RWPE2 (cell line): ENCODE data around the gene RFPL4A.
"Not testable (repeated sequence)": the region's sequence is repeated elsewhere in the genome, so short reads cannot be mapped to it uniquely, and the experiment has no call there.

Experiments
- ATAC-seq: fragments of 200-7000 bp; cut with Tn5 transposase; 3 replicates; pipeline ENCODE4 v1.9.1; 2021; ENCODE audit warnings: low read depth
- DNase-seq: peaks from one replicate; pipeline ENCODE4 v3.0.0-alpha.2; 2020; ENCODE audit warnings: low spot score
- H3K27ac ChIP-seq: fragments of 450-650 bp; 2 replicates; pipeline ENCODE4 v1.5.1; 2017; ENCODE audit warnings: mild to moderate bottlenecking; ENCODE audit not compliant: poor library complexity, severe bottlenecking
- H3K27me3 ChIP-seq: fragments of 250-450 bp; sonication (Bioruptor Pico); 2 replicates; pipeline ENCODE4 v1.5.1; 2021; ENCODE audit warnings: mild to moderate bottlenecking, moderate library complexity; ENCODE audit not compliant: insufficient read depth, poor library complexity, severe bottlenecking
- H3K36me3 ChIP-seq: fragments of 250-450 bp; sonication (Bioruptor Pico); 2 replicates; pipeline ENCODE4 v1.5.1; 2020; ENCODE audit warnings: low read depth, mild to moderate bottlenecking, moderate library complexity
- H3K4me1 ChIP-seq: fragments of 250-450 bp; sonication (Bioruptor Pico); 2 replicates; pipeline ENCODE4 v1.5.1; 2021; ENCODE audit warnings: mild to moderate bottlenecking, moderate library complexity; ENCODE audit not compliant: insufficient read depth, poor library complexity, severe bottlenecking
- H3K4me3 ChIP-seq: fragments of 250-450 bp; sonication (Bioruptor Pico); 2 replicates; pipeline ENCODE4 v1.5.1; 2021; ENCODE audit warnings: mild to moderate bottlenecking, moderate library complexity; ENCODE audit not compliant: severe bottlenecking
- H3K9me3 ChIP-seq: fragments of 250-450 bp; sonication (Bioruptor Pico); 2 replicates; pipeline ENCODE4 v1.5.1; 2021; ENCODE audit warnings: mild to moderate bottlenecking, moderate library complexity; ENCODE audit not compliant: severe bottlenecking
- CTCF ChIP-seq: fragments of 450-650 bp; IDR thresholded peaks from one replicate; pipeline ENCODE4 v1.5.1; 2017; ENCODE audit warnings: mild to moderate bottlenecking, moderate library complexity; ENCODE audit not compliant: poor library complexity, severe bottlenecking

Gene RFPL4A

GRCh38 chr19:55758797-55759196 is at the start of gene RFPL4A:
Gene RFPL4A (plus strand): TSS chr19:55759097. CDS start chr19:55761801, 2,704 bp downstream.
- H3K9me3 ChIP-seq, H3K27ac ChIP-seq, DNase-seq, H3K36me3 ChIP-seq, ATAC-seq, H3K27me3 ChIP-seq, H3K4me3 ChIP-seq, H3K4me1 ChIP-seq: not testable (repeated sequence)

DNA sequence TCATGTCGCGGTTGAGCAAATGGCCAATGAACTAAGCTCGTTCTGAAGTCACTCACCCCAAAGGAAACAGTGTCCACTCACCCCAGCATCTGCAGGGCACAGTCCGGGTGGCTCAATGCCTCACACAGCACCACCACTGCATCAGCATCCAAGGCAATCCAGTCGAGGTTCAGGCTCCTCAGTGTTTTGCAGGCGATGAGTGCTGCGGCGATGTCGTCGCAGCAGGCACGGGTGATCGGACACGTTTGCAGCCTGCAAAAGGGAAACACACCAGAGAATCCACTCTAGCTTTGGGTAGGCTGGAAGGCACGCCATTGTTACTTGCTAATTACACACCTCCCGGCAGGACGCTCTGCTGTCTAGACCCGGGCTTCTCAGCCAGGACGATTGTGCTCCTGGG is 47.2 kb upstream of the RFPL4A start:
- H3K4me3 ChIP-seq: no peak overlapping the region
- no peaks in the 10 kb centered on the region for H3K27me3 ChIP-seq
- DNase-seq (no peak), ATAC-seq (no peak)
- no peak overlapping the region for H3K27ac ChIP-seq
- H3K9me3 ChIP-seq: no peaks in the 10 kb centered on the region
- no peaks in the 10 kb centered on the region for H3K36me3 ChIP-seq
- TF ChIP-seq CTCF: no peak
- H3K4me1 ChIP-seq: no peaks in the 10 kb centered on the region

DNA sequence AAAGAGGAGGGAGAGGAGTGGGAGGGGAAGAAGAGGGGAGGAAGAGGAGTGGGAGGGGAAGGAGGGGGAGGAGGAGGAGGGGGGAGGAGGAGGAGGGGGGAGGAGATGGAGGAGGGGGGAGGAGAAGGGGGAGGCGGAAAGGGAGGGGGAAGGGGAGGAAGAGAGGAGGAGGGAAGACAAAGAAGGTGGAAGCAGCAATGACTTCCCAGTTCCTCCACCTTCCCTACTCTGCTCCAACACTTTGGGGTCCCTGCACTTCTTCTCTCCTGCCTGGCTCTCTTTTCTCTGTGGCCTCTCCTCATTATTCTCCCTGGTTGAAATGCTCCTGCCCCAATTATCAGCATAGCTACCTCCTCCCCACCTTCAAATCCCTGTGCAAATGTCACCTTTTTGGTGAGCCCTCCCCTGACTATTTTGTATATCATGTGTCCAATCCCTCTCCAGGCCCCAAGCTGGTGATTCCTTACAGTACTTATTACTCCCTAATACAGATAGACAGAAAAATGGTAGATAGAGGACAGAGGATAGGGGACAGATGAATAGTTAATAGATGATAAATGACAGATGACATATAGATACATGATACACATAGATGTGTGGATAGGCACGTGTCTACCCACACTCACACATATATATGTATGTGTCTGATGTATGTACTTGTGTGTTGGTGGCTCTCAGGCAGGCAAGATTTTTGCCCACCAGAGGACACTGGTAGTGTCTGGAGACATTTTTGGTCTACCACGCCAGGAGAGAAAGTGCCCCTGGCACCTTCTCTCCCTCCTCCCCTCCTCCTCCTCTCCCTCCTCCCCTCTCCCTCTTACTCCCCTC is 45.9 kb upstream of the RFPL4A start:
- no peak overlapping the region for H3K4me3 ChIP-seq
- no peaks in the 10 kb centered on the region for H3K36me3 ChIP-seq
- H3K27ac ChIP-seq: no peak overlapping the region
- H3K4me1 ChIP-seq: no peaks in the 10 kb centered on the region
- H3K9me3 ChIP-seq: no peaks in the 10 kb centered on the region
- DNase-seq (no peak), ATAC-seq (no peak)
- no peak for TF ChIP-seq CTCF
- H3K27me3 ChIP-seq: no peaks in the 10 kb centered on the region

DNA sequence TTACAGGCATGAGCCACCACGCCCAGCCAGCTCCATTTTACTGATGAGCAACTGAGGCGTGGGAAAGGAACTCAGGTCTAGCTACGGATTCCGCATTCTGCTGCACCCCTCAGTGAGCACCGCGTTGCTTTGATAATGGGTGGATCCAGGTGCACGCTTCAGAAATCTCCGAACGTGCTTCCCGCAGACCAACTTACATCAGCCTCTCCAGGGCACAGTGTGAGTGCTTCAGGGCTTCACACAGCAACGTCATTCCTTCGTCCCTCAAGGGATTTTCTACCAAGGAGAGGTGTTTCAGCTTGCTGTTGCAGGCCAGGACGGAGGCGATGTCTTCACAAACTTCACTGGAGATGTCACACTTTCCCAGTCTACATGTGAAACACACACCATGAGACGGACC is 42.4 kb upstream of the RFPL4A start:
- Histone ChIP-seq H3K27me3 (no peaks in the 10 kb centered on the region), H3K9me3 (no peaks in the 10 kb centered on the region), H3K4me3 (no peak overlapping the region), H3K4me1 (no peaks in the 10 kb centered on the region), H3K27ac (no peak overlapping the region), H3K36me3 (no peaks in the 10 kb centered on the region)
- DNase-seq (no peak), ATAC-seq (no peak)
- no peak for TF ChIP-seq CTCF

DNA sequence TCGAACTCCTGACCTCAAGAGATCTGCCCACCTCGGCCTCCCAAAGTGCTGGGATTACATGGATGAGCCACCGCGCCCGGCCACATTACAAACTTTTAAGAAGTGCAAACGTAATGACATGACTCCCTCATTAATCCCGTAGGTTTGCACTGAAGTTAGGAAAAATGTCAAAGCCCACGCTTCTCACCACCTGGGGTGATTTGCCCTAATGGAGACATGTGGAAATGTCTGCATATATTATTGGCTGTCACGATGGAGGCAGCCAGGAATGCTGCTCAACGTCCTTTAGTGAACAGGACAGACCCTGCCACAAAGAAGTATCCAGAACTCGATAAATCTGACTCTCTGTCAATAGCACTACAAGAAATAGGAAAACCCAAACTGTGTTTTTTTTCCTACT is 41.6 kb upstream of the RFPL4A start:
- Histone ChIP-seq H3K36me3 (no peaks in the 10 kb centered on the region), H3K9me3 (no peaks in the 10 kb centered on the region), H3K4me1 (no peaks in the 10 kb centered on the region), H3K27ac (no peak overlapping the region), H3K27me3 (no peaks in the 10 kb centered on the region), H3K4me3 (no peak overlapping the region)
- DNase-seq (no peak), ATAC-seq (no peak)
- no peak for TF ChIP-seq CTCF

- not testable (repeated sequence) for H3K9me3 ChIP-seq, H3K36me3 ChIP-seq, DNase-seq, H3K4me3 ChIP-seq, H3K27me3 ChIP-seq, H3K27ac ChIP-seq, ATAC-seq, H3K4me1 ChIP-seq
Measured at GRCh38 chr19:55717879-55718711, 40.8 kb upstream of the RFPL4A start.
